Measurements from ENCODE around the gene IFI44.

IFI44 gene

GRCh38 chr1:78640462-78640861 lies 9.2 kb upstream of the IFI44 start:
- no peak for DNase-seq (ENCODE audit: low read depth, low spot score)
- no peak for TF ChIP-seq CTCF (IDR thresholded peaks at IDR 0.05; ENCODE audit: insufficient read depth, low read length, missing control alignments)
- ChIA-PET CTCF (interaction anchor here (1.2 to 1.3 kb wide), 2 partner anchors 20 to 23 kb away, joined by 3 read pairs; no protein-coding TSS in a partner anchor), POLR2A (no interaction called here)
- H3K4me3 ChIP-seq (ENCODE audit: low read depth, low read length) = no peak overlapping the region

GRCh38 chr1:78641558-78641957 lies 8.1 kb upstream of the IFI44 start:
- TF ChIP-seq CTCF (IDR thresholded peaks at IDR 0.05; ENCODE audit: insufficient read depth, low read length, missing control alignments) = no peak
- H3K4me3 ChIP-seq (ENCODE audit: low read depth, low read length) = no peak overlapping the region
- CTCF ChIA-PET = interaction anchor here (0.9 to 2.2 kb wide), 2 partner anchors 24 to 34 kb away, joined by 5 read pairs; no protein-coding TSS in a partner anchor
- POLR2A ChIA-PET = no interaction called here
- DNase-seq (ENCODE audit: low read depth, low spot score) = no peak

GRCh38 chr1:78645723-78646122 lies 3.9 kb upstream of the IFI44 start:
- H3K4me3 ChIP-seq (ENCODE audit: low read depth, low read length) = no peak overlapping the region
- no peak for DNase-seq (ENCODE audit: low read depth, low spot score)
- POLR2A ChIA-PET = no interaction called here
- TF ChIP-seq CTCF (IDR thresholded peaks at IDR 0.05; ENCODE audit: insufficient read depth, low read length, missing control alignments) = no peak
- CTCF ChIA-PET = interaction anchor here (2.7 kb wide), 1 partner anchor 500 kb away, joined by 6 read pairs; no protein-coding TSS in a partner anchor

GRCh38 chr1:78647238-78647637 lies 2.4 kb upstream of the IFI44 start:
- TF ChIP-seq CTCF (IDR thresholded peaks at IDR 0.05; ENCODE audit: insufficient read depth, low read length, missing control alignments) = no peak
- ChIA-PET POLR2A (interaction anchor here (0.5 kb wide), 1 partner anchor 552 kb away, joined by 5 read pairs; no protein-coding TSS in a partner anchor), CTCF (interaction anchor here (2.7 kb wide), 1 partner anchor 502 kb away, joined by 6 read pairs; no protein-coding TSS in a partner anchor)
- H3K4me3 ChIP-seq (ENCODE audit: low read depth, low read length) = no peak overlapping the region
- DNase-seq (ENCODE audit: low read depth, low spot score) = no peak

- DNase-seq (ENCODE audit: low read depth, low spot score) = no peak
- peak overlapping the region; percentile 48 for H3K4me3 ChIP-seq (ENCODE audit: low read depth, low read length)
- ChIA-PET POLR2A (no interaction called here), CTCF (interaction anchor here (0.8 to 1.9 kb wide), 7 partner anchors 8 to 519 kb away, joined by 3 to 9 read pairs (median 4); no protein-coding TSS in a partner anchor)
- no peak for TF ChIP-seq CTCF (IDR thresholded peaks at IDR 0.05; ENCODE audit: insufficient read depth, low read length, missing control alignments)
Measured at GRCh38 chr1:78650114-78650660, 556 bp downstream of the IFI44 start.

- ChIA-PET CTCF (no interaction called here), POLR2A (no interaction called here)
- no peak for TF ChIP-seq CTCF (IDR thresholded peaks at IDR 0.05; ENCODE audit: insufficient read depth, low read length, missing control alignments)
- peak; percentile 34 for DNase-seq (ENCODE audit: low read depth, low spot score)
- peak overlapping the region; percentile 48 for H3K4me3 ChIP-seq (ENCODE audit: low read depth, low read length)
Measured at GRCh38 chr1:78651241-78651640, 1.6 kb downstream of the IFI44 start.
